ENCODE data around the gene USP30. TPM values are rescaled to one million over a fixed set of nuclear protein-coding genes. Genes with fewer than 3 reads are reported as not detected.
A peak's percentile ranks its signal among the peaks of the same experiment; 100 is the strongest.

The USP30 gene
- total RNA-seq, 1 donor from 2014 or later = 17.6 TPM

GRCh38 chr12:109114644-109115043 lies 62.3 kb downstream of the USP30 start:
- no peak overlapping the region for H3K4me3 ChIP-seq
- peaks cover 2% of the 10 kb centered on the region for H3K27me3 Mint-ChIP-seq (ENCODE audit: insufficient read depth, low read depth)
- no peak overlapping the region for H3K4me3 Mint-ChIP-seq
- no peaks in the 10 kb centered on the region for H4K20me1 ChIP-seq (ENCODE audit: low read depth)
- H3K4me1 Mint-ChIP-seq = peaks cover 51% of the 10 kb centered on the region
- no peak for DNase-seq (ENCODE audit: low spot score)
- no peak for TF ChIP-seq CTCF (IDR thresholded peaks at IDR 0.05)
- TF ChIP-seq EZH2phosphoT487 (IDR thresholded peaks at IDR 0.05) = no peak
- TF ChIP-seq EZH2 (IDR thresholded peaks at IDR 0.05) = no peak
- H3F3A ChIP-seq (ENCODE audit: low read depth) = peaks cover 29% of the 10 kb centered on the region
- H3K27me3 ChIP-seq = no peaks in the 10 kb centered on the region
- H3K9me3 Mint-ChIP-seq = no peaks in the 10 kb centered on the region
- H3K27ac Mint-ChIP-seq = no peak overlapping the region
- H3K27ac ChIP-seq = no peak overlapping the region
- H3K4me2 ChIP-seq = no peak overlapping the region
- peaks cover 28% of the 10 kb centered on the region for H3K4me1 ChIP-seq
- no peaks in the 10 kb centered on the region for H3K9me3 ChIP-seq (ENCODE audit: low read depth)
- H2AFZ ChIP-seq (replicated peaks) = no peak overlapping the region
- H3K36me3 ChIP-seq = no peaks in the 10 kb centered on the region
- peaks cover 5% of the 10 kb centered on the region for H3K36me3 Mint-ChIP-seq
- no peak overlapping the region for H3K9ac ChIP-seq
- no peaks in the 10 kb centered on the region for H3K79me2 ChIP-seq (ENCODE audit: low read depth)

- H3K4me2 ChIP-seq = peak overlapping the region; percentile 46
- no peaks in the 10 kb centered on the region for H3K79me2 ChIP-seq (ENCODE audit: low read depth)
- H3K36me3 ChIP-seq = no peaks in the 10 kb centered on the region
- peaks cover 21% of the 10 kb centered on the region for H3F3A ChIP-seq (ENCODE audit: low read depth)
- TF ChIP-seq EZH2phosphoT487 (IDR thresholded peaks at IDR 0.05) = no peak
- TF ChIP-seq EZH2 (IDR thresholded peaks at IDR 0.05) = no peak
- no peak for TF ChIP-seq CTCF (IDR thresholded peaks at IDR 0.05)
- no peaks in the 10 kb centered on the region for H3K27me3 ChIP-seq
- Mint-ChIP-seq H3K27me3 (ENCODE audit: insufficient read depth, low read depth) (peaks cover 2% of the 10 kb centered on the region), H3K36me3 (peaks cover 3% of the 10 kb centered on the region), H3K27ac (peak overlapping the region; percentile 82), H3K9me3 (no peaks in the 10 kb centered on the region), H3K4me1 (peaks cover 47% of the 10 kb centered on the region), H3K4me3 (no peak overlapping the region)
- peak overlapping the region; percentile 60 for H2AFZ ChIP-seq (replicated peaks)
- no peak overlapping the region for H3K4me3 ChIP-seq
- no peaks in the 10 kb centered on the region for H3K9me3 ChIP-seq (ENCODE audit: low read depth)
- DNase-seq (ENCODE audit: low spot score) = no peak
- H3K4me1 ChIP-seq = peaks cover 26% of the 10 kb centered on the region
- no peak overlapping the region for H3K9ac ChIP-seq
- no peaks in the 10 kb centered on the region for H4K20me1 ChIP-seq (ENCODE audit: low read depth)
- peak overlapping the region; percentile 5 for H3K27ac ChIP-seq
These were observed 63.0 kb downstream of the USP30 start for GRCh38 chr12:109115404-109115757.

GRCh38 chr12:109115758-109116610 lies 63.6 kb downstream of the USP30 start, which contains the start of gene ACACB:
ACACB (plus strand) TSS chr12:109116587; CDS start chr12:109139406, 22,819 bp downstream.
- Mint-ChIP-seq H3K27ac (peak within 1 kb of the TSS; percentile 82), H3K4me1 (peaks cover 42% of the 10 kb centered on the region), H3K27me3 (ENCODE audit: insufficient read depth, low read depth) (no peaks in the 10 kb centered on the region), H3K36me3 (peaks cover 3% of the 10 kb centered on the region), H3K9me3 (no peaks in the 10 kb centered on the region), H3K4me3 (no peak within 1 kb of the TSS)
- H2AFZ ChIP-seq (replicated peaks) = peak within 1 kb of the TSS; percentile 60
- H3K4me2 ChIP-seq = peak within 1 kb of the TSS; percentile 46
- no peaks in the 10 kb centered on the region for H3K9me3 ChIP-seq (ENCODE audit: low read depth)
- DNase-seq (ENCODE audit: low spot score) = peak; percentile 25
- no peak within 1 kb of the TSS for H3K9ac ChIP-seq
- H3K79me2 ChIP-seq (ENCODE audit: low read depth) = no peaks in the 10 kb centered on the region
- peaks cover 21% of the 10 kb centered on the region for H3K4me1 ChIP-seq
- TF ChIP-seq EZH2phosphoT487 (IDR thresholded peaks at IDR 0.05) = no peak
- no peak for TF ChIP-seq EZH2 (IDR thresholded peaks at IDR 0.05)
- no peak for TF ChIP-seq CTCF (IDR thresholded peaks at IDR 0.05)
- peaks cover 20% of the 10 kb centered on the region for H3F3A ChIP-seq (ENCODE audit: low read depth)
- no peak within 1 kb of the TSS for H3K4me3 ChIP-seq
- H3K36me3 ChIP-seq = no peaks in the 10 kb centered on the region
- H3K27ac ChIP-seq = peak within 1 kb of the TSS; percentile 5
- H3K27me3 ChIP-seq = no peaks in the 10 kb centered on the region
- no peaks in the 10 kb centered on the region for H4K20me1 ChIP-seq (ENCODE audit: low read depth)

All from neural progenitor cell (in vitro differentiated cells).